ENCODE measurements around the gene PHF5A. TPM values are rescaled to one million over a fixed set of nuclear protein-coding genes. Genes with fewer than 3 reads are reported as not detected.

Gene PHF5A
- total RNA-seq, 1 donor from 2014 or later: 44.2 TPM

GRCh38 chr22:41512421-41513194 is 44.1 kb upstream of the PHF5A start:
- no peaks in the 10 kb centered on the region for H3K9me3 Mint-ChIP-seq
- H3K36me3 Mint-ChIP-seq: peaks cover 19% of the 10 kb centered on the region
- peak overlapping the region; percentile 93 for H3K27ac Mint-ChIP-seq
- H3K4me3 Mint-ChIP-seq: no peak overlapping the region
- DNase-seq (ENCODE audit: low spot score in 2 of 2, unreplicated experiment in 2 of 2): peak in 1 of 2 experiments; percentile 63
- H3K27me3 Mint-ChIP-seq (ENCODE audit: low read depth): no peaks in the 10 kb centered on the region
- TF ChIP-seq CTCF (IDR thresholded peaks at IDR 0.05; ENCODE audit: unreplicated experiment): no peak
- H3K4me1 Mint-ChIP-seq: peaks cover 14% of the 10 kb centered on the region

GRCh38 chr22:41511521-41511968 is 43.1 kb upstream of the PHF5A start:
- H3K27me3 Mint-ChIP-seq (ENCODE audit: low read depth): no peaks in the 10 kb centered on the region
- H3K27ac Mint-ChIP-seq: no peak overlapping the region

DNA sequence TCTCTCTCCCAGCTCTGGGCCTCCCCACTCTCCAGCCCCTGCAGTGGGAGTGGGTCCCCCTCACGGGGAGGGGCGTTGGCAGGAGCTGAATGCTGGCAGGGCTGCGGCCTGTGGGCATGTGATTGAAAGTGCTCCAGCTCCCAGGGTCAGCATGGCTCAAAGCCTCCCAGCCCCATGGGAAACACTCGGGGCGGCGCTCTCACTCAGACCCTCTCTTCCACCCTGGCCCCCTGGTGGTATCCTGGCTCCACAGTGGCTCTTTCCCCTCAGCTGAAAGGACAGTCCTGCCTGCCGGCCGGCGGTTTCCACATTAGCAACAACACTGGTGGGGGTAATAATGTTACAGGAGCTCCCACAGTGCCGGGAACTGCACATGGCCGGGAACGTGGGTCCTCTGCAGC is 40.3 kb upstream of the PHF5A start:
- TF ChIP-seq CTCF (IDR thresholded peaks at IDR 0.05; ENCODE audit: unreplicated experiment): no peak
- no peak overlapping the region for H3K4me3 Mint-ChIP-seq
- H3K27ac Mint-ChIP-seq: no peak overlapping the region
- DNase-seq (ENCODE audit: low spot score in 2 of 2, unreplicated experiment in 2 of 2): no peak
- peaks cover 8% of the 10 kb centered on the region for H3K36me3 Mint-ChIP-seq
- H3K9me3 Mint-ChIP-seq: no peaks in the 10 kb centered on the region
- peaks cover 14% of the 10 kb centered on the region for H3K4me1 Mint-ChIP-seq
- H3K27me3 Mint-ChIP-seq (ENCODE audit: low read depth): no peaks in the 10 kb centered on the region

More at GRCh38 chr22:41511521-41511968, 43.1 kb upstream of the PHF5A start:
- TF ChIP-seq CTCF (IDR thresholded peaks at IDR 0.05; ENCODE audit: unreplicated experiment): no peak
- Mint-ChIP-seq H3K4me1 (peaks cover 14% of the 10 kb centered on the region), H3K9me3 (no peaks in the 10 kb centered on the region), H3K4me3 (no peak overlapping the region), H3K36me3 (peaks cover 19% of the 10 kb centered on the region)
- DNase-seq (ENCODE audit: low spot score in 2 of 2, unreplicated experiment in 2 of 2): no peak

DNA sequence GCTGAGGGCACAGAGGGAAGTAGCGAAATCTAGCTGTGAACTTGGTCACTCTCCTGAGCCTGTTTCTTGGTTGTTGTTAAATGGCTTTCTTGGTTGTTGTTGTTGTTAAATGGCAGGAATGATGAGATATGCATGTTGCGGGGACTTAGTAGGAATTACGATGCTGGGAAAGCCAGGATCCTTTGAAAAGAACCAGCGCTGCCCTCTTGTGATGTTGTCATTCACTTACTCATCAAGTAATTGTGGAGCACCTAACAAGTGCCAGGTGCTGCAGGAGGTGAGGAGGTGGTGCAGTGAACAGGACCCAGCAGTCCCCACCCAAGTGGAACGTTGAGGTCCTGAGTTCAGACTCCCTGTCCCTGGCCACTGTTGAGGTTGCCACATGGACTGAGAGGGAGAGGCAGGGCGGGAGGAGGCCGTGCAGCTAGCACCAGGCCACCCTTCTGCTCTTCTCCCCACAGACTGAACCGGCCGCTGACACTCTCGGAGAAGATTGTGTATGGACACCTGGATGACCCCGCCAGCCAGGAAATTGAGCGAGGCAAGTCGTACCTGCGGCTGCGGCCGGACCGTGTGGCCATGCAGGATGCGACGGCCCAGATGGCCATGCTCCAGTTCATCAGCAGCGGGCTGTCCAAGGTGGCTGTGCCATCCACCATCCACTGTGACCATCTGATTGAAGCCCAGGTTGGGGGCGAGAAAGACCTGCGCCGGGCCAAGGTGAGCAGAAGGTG is 39.0 kb upstream of the PHF5A start:
- H3K27me3 Mint-ChIP-seq (ENCODE audit: low read depth): no peaks in the 10 kb centered on the region
- no peak for DNase-seq (ENCODE audit: low spot score in 2 of 2, unreplicated experiment in 2 of 2)
- H3K4me1 Mint-ChIP-seq: peaks cover under 1% of the 10 kb centered on the region
- no peak for TF ChIP-seq CTCF (IDR thresholded peaks at IDR 0.05; ENCODE audit: unreplicated experiment)
- no peaks in the 10 kb centered on the region for H3K9me3 Mint-ChIP-seq
- H3K4me3 Mint-ChIP-seq: no peak overlapping the region
- H3K27ac Mint-ChIP-seq: no peak overlapping the region
- peaks cover 8% of the 10 kb centered on the region for H3K36me3 Mint-ChIP-seq

- Mint-ChIP-seq H3K4me3 (no peak overlapping the region), H3K9me3 (no peaks in the 10 kb centered on the region), H3K27ac (no peak overlapping the region), H3K27me3 (ENCODE audit: low read depth) (no peaks in the 10 kb centered on the region), H3K36me3 (peaks cover 10% of the 10 kb centered on the region), H3K4me1 (no peaks in the 10 kb centered on the region)
- no peak for TF ChIP-seq CTCF (IDR thresholded peaks at IDR 0.05; ENCODE audit: unreplicated experiment)
- no peak for DNase-seq (ENCODE audit: low spot score in 2 of 2, unreplicated experiment in 2 of 2)
These were observed 37.2 kb upstream of the PHF5A start for GRCh38 chr22:41505511-41506220.

Data from mesothelial cell of epicardium (in vitro differentiated cells).